NCI-H1694 treated with DMSO at 0.1 percent for 48 hours (cell line): ENCODE measurements around the gene CACNB4.

Experiments used
- DNase-seq: peaks from one replicate; lab custom pipeline; 2025; lab: John Stamatoyannopoulos, UW

Gene CACNB4

DNA sequence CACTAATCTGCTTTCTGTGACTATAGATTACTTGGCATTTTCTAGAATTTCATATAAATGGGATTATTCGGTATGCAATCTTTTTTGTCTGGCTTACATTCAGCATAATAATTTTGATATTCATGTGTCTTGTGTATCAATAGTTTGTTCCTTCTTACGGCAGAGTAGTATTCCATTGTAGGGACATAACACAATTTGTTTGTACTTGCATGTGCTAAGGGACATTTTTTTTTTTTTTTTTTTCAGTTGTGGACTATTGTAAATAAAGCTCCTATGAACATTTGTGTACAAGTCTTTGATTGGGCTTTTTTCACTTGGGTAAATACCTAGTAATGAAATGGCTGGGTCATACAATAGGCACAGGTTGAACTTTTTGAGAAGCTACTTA, 315.7 kb downstream of the CACNB4 start:
- DNase-seq: no peak
